ENCODE results near the gene GALNT10. TPM values are rescaled to one million over a fixed set of nuclear protein-coding genes. Genes with fewer than 3 reads are reported as not detected.

The GALNT10 gene
- polyA plus RNA-seq, 2 of the 4 experiments (the other 2 are of a cell fraction) = 110 to 156 TPM

- H3K4me3 ChIP-seq = no peak overlapping the region
Measured at GRCh38 chr5:154315756-154316155, 125.2 kb downstream of the GALNT10 start.

GRCh38 chr5:154316223-154316935 lies 125.8 kb downstream of the GALNT10 start:
- Histone ChIP-seq H3K4me1 (peaks cover 44% of the 10 kb centered on the region), H3K27ac (peak overlapping the region in 1 of 2 experiments; percentile 34; a peak in 2 of 6 replicates), H3K4me3 (no peak overlapping the region), H3K4me2 (no peak overlapping the region), H3K9me3 (no peaks in the 10 kb centered on the region)
- ChIA-PET POLR2A (no interaction called here), CTCF (interaction anchor here (0.6 to 1.6 kb wide), 4 partner anchors 9 to 94 kb away, joined by 4 to 5 read pairs (median 4); no protein-coding TSS in a partner anchor)
- FAIRE-seq (no peak), ATAC-seq (no peak), DNase-seq (ENCODE audit: low read depth in 1 of 2, low spot score in 1 of 2) (no peak)
- TF ChIP-seq POLR2AphosphoS2 (conservative IDR thresholded peaks at IDR 0.05; ENCODE audit: low read length) (no peak), MAZ (IDR thresholded peaks at IDR 0.05; ENCODE audit: borderline replicate concordance, low read depth, low read length) (no peak), HES2 (IDR thresholded peaks at IDR 0.05) (no peak), JUNB (IDR thresholded peaks at IDR 0.05) (no peak), NR3C1 (IDR thresholded peaks at IDR 0.05) (no peak), USF2 (IDR thresholded peaks at IDR 0.05) (no peak), FOSL2 (IDR thresholded peaks at IDR 0.05) (no peak), FOSL2 (CRISPR knock-in tag; IDR thresholded peaks at IDR 0.05) (no peak), CHD2 (IDR thresholded peaks at IDR 0.05; ENCODE audit: low read length, partially characterized antibody) (no peak), ELK1 (IDR thresholded peaks at IDR 0.05; ENCODE audit: low read depth, low read length) (no peak), CBX2 (IDR thresholded peaks at IDR 0.05; ENCODE audit: borderline replicate concordance, low read depth) (no peak), EHMT2 (IDR thresholded peaks at IDR 0.05; ENCODE audit: low read depth) (no peak), GATA3 (IDR thresholded peaks at IDR 0.05; ENCODE audit: borderline replicate concordance) (no peak), KDM1A (IDR thresholded peaks at IDR 0.05; ENCODE audit: low read depth) (no peak), HEYL (CRISPR knock-in tag; IDR thresholded peaks at IDR 0.05) (no peak)
- WGBS (ENCODE audit: missing lambda C conversion rate) = 91% methylated on average over 6 of the region's 6 CpGs

More at GRCh38 chr5:154315756-154316155, 125.2 kb downstream of the GALNT10 start:
- ATAC-seq (no peak), DNase-seq (ENCODE audit: low read depth in 1 of 2, low spot score in 1 of 2) (no peak), FAIRE-seq (no peak)
- Histone ChIP-seq H3K27ac (no peak overlapping the region), H3K4me1 (peaks cover 50% of the 10 kb centered on the region), H3K4me2 (no peak overlapping the region), H3K9me3 (no peaks in the 10 kb centered on the region)
- TF ChIP-seq JUN (IDR thresholded peaks at IDR 0.05) = no peak
- no peak for TF ChIP-seq CEBPB (IDR thresholded peaks at IDR 0.05)
- TF ChIP-seq HDAC2 (IDR thresholded peaks at IDR 0.05) = no peak
- TF ChIP-seq TFCP2L1 (CRISPR knock-in tag; IDR thresholded peaks at IDR 0.05) = no peak
- TF ChIP-seq BHLHE40 (IDR thresholded peaks at IDR 0.05; ENCODE audit: low read depth, low read length) = no peak
- ChIA-PET POLR2A (no interaction called here), CTCF (interaction anchor here (0.6 to 1.6 kb wide), 4 partner anchors 9 to 94 kb away, joined by 3 to 5 read pairs (median 4); no protein-coding TSS in a partner anchor)

GRCh38 chr5:154317916-154318315 lies 127.4 kb downstream of the GALNT10 start:
- TF ChIP-seq MAZ (IDR thresholded peaks at IDR 0.05; ENCODE audit: borderline replicate concordance, low read depth, low read length) = no peak
- no peak for TF ChIP-seq ELK1 (IDR thresholded peaks at IDR 0.05; ENCODE audit: low read depth, low read length)
- no peak for TF ChIP-seq REST (IDR thresholded peaks at IDR 0.05)
- H3K4me2 ChIP-seq = no peak overlapping the region
- no peak for DNase-seq (ENCODE audit: low read depth in 1 of 2, low spot score in 1 of 2)
- ChIA-PET POLR2A (no interaction called here), CTCF (interaction anchor here (1.3 to 1.4 kb wide), 2 partner anchors 87 kb away, joined by 4 read pairs; no protein-coding TSS in a partner anchor)
- H3K9me3 ChIP-seq = no peaks in the 10 kb centered on the region
- H3K27ac ChIP-seq = no peak overlapping the region
- no peak for FAIRE-seq
- peaks cover 29% of the 10 kb centered on the region for H3K4me1 ChIP-seq
- no peak for ATAC-seq
- H3K4me3 ChIP-seq = no peak overlapping the region
- WGBS (ENCODE audit: missing lambda C conversion rate) = 75% methylated on average over 3 of the region's 3 CpGs
